ENCODE measurements around the gene ICA1. TPM values are rescaled to one million over a fixed set of nuclear protein-coding genes. Genes with fewer than 3 reads are reported as not detected.

ICA1 gene
- total RNA-seq, 1 donor from 2014 or later, result 1.2 TPM

GRCh38 chr7:8205031-8205387, 57.0 kb downstream of the ICA1 start:
- intact Hi-C loops (cut with micrococcal nuclease), result no loop called here

GRCh38 chr7:8204339-8205030, 57.5 kb downstream of the ICA1 start:
- intact Hi-C loops (cut with micrococcal nuclease), result no loop called here

DNA sequence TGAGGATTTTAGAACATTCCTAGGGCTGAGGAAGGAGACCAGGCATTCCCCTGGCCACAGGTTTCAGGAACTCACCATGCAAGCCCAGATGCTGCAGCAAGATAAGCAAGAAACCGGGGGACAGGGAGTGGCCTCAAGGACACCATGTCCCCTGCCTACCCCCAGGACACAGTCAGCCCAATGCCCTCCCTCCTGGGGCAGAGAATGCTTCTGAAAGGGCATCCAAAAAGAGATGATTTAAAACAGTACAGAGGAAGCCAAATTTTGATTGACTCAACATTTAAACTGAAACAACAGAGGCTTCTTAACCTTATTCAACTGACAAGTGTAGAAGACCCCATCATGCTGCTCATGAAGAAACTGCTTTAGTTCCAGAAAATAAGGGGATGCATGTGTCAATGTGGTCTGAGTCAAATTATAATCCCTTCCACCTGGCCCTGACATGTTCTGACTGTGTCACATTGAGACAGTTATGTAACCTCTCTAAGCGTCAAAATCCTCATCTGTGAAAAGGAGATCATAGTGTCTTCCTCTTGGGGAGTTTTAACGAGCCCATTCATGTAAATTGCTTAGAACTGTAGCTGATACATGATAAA, 60.0 kb downstream of the ICA1 start:
- intact Hi-C loops (cut with micrococcal nuclease), result no loop called here

GRCh38 chr7:8200717-8201116, 61.2 kb downstream of the ICA1 start:
- intact Hi-C loops (cut with micrococcal nuclease), result no loop called here

DNA sequence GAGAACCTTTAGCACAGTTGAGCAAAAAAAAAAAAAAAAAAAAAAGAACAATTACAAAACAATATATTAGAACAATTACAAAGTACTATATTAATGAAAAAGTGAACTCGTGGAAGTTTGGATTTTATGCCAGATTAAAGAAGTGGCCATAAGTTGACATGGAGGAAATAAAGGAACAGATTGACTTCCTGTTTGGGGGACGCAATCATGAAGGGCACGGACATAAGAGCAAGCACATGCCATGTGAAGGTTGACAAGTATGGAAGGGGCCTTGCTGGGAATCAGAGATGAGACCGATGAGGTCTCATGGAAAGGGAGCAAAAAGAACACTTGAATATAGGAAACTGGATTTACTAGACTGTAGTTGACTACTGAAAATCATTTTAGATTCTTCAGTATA, 61.7 kb downstream of the ICA1 start:
- intact Hi-C loops (cut with micrococcal nuclease), result no loop called here

DNA sequence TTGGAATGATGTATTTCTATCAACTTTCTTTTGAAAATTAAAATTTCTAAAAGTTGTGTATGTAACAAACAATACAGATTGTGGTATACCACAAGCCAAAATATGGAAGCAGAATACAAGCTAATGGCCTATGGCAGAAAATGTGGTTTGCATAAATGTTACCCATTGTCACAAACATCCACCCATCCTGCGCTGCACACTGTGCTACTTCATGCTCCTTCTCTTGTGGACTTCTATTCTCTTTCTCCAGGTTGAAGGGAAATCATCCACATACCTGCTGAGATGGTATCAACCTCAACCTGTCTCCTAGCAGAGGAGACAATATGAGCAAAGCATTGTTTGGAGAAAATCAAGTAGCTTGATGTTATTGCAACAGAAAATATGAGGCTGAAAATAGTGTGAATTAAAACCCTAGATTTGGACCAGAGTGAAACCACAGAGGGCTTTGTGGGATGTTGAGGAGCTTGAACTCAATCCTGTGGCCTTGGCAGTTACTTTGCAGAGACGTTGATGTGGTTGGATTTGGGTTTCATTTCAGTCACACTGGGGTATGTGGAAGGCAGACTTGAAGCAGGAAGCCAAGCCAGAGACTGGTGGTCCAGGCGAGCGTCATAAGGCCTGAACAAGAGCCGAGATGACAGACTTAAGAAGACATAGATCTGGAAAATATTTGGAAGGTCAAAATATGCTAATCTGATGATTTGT, 63.8 kb downstream of the ICA1 start:
- intact Hi-C loops (cut with micrococcal nuclease), result loop anchor here (1.0 to 2.0 kb wide), 2 partner anchors 22 to 229 kb away; partner anchors contain the start of gene GLCCI1

GRCh38 chr7:8192897-8193296, 69.1 kb downstream of the ICA1 start:
- intact Hi-C loops (cut with micrococcal nuclease), result no loop called here

DNA sequence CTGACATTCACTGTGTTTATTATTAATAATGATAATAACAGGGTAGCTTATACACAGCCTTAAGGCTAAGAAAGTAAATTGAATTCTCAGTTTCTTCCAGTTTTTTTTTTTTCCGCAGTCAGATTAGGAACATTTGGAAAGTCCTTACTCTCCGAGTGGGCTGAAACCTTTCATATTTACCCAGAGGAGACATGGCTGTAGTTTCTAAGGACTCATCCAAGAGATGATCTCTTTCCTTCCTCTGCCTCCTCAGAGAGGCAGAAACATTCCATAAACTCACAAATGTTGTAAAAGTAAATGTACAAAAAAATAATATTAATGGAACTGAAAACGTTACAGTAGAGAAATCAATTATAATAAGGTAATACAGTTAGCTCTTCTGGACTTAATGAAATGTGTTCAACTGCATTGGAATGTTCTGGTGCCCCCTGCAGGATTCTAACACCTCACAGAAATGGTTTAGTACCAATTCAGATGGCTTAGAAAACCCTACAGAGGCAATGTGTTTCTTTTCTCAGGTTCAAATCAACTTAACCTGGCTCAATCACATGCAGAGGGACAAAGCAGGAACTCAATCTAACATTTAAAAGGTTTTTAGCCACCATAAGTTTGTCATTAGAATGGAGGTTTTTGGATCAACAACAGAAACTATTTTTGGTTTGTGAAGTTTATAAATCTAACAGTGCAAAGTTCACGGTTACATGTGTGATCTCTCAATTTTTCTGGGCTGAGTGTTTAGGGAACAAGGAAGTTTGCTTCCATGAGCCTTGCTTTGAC, 71.7 kb downstream of the ICA1 start:
- intact Hi-C loops (cut with micrococcal nuclease), result loop anchor here (1.0 to 2.0 kb wide), 4 partner anchors 154 to 509 kb away; partner anchors contain the start of gene GLCCI1

DNA sequence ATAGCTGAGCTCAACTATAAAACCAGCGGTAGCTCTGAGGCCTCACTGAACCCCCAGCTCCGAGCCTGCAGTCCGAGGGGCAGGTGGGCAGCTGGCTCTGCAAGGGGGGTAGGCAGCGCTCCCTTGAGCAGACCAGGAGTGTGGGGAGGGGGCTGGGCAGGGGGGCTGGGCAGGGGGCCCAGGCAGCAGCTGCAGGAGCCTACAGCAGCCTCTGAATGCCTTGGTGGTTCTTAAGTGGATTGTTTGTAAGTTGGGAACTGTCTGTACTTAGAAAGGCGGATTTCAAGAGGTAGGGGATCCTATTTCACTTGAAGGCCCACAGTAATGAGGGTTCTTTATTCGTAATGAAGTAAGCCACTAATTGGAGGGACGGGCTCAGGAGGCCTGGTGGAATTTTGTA, 72.3 kb downstream of the ICA1 start:
- intact Hi-C loops (cut with micrococcal nuclease), result loop anchor here (1.0 to 2.0 kb wide), 4 partner anchors 153 to 508 kb away; partner anchors contain the start of gene GLCCI1

GRCh38 chr7:8185926-8186683, 75.9 kb downstream of the ICA1 start:
- intact Hi-C loops (cut with micrococcal nuclease), result no loop called here

DNA sequence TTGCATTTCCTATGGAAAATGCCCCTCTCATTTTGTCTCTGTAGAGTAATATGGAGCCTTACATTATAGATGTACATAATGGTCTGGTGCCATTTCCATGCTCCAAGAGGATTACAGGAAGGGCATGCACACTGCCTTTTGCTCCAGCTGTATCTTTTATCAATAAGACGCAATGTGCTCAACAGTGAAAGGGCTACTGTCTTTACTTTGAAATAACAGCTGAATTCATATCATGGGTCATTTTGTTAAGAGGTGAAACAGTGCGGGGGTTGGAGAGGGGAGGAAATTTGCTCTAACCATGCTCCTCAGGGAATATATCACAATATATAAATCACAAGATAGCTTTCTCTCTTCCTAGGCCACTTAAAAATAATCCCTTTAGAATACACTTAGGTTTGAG, 77.7 kb downstream of the ICA1 start:
- intact Hi-C loops (cut with micrococcal nuclease), result no loop called here

- intact Hi-C loops (cut with micrococcal nuclease), result no loop called here
Measured at GRCh38 chr7:8179486-8179885, 82.5 kb downstream of the ICA1 start.

GRCh38 chr7:8178353-8178752, 83.6 kb downstream of the ICA1 start:
- intact Hi-C loops (cut with micrococcal nuclease), result no loop called here

GRCh38 chr7:8177109-8177933, 84.6 kb downstream of the ICA1 start:
- intact Hi-C loops (cut with micrococcal nuclease), result loop anchor here (1.0 kb wide), 1 partner anchor 537 kb away; the partner anchor contains the start of gene UMAD1

DNA sequence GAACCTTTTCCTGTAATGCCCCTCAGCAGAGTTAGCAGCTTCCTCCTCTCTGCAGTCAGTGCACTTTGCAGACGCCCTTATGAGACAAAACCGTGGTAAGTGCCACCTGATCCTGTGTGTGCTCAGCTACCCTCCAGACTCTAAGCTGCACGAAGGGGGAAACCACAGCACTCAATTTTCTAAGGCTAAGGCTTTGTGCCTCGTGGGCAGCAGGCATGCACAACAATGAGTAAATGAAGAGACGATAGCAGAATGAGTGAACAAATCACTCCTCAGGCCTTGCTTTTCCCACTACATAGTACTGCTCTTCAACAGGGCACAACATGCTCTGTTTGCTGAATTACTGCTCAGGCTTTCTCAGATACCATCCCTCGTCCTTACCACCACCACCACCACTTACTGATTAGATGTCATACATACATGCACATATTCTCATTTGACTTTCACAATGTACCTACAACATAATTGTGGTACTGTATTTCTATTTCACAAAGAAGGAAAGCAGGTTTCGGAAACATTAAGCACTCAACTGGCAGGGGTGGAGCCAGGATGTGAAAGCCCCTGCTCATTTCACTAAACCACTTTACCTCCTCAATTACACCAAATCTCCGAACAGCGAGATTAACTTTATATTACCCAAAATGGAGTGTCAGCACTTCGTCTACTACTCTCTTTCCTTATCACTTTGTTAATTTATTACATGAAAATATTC, 85.4 kb downstream of the ICA1 start:
- intact Hi-C loops (cut with micrococcal nuclease), result loop anchor here (1.0 kb wide), 5 partner anchors 22 to 536 kb away; partner anchors contain the start of genes GLCCI1 and UMAD1

- intact Hi-C loops (cut with micrococcal nuclease), result loop anchor here (1.0 kb wide), 4 partner anchors 22 to 208 kb away; partner anchors contain the start of gene GLCCI1
Measured at GRCh38 chr7:8175929-8176369, 86.0 kb downstream of the ICA1 start.

DNA sequence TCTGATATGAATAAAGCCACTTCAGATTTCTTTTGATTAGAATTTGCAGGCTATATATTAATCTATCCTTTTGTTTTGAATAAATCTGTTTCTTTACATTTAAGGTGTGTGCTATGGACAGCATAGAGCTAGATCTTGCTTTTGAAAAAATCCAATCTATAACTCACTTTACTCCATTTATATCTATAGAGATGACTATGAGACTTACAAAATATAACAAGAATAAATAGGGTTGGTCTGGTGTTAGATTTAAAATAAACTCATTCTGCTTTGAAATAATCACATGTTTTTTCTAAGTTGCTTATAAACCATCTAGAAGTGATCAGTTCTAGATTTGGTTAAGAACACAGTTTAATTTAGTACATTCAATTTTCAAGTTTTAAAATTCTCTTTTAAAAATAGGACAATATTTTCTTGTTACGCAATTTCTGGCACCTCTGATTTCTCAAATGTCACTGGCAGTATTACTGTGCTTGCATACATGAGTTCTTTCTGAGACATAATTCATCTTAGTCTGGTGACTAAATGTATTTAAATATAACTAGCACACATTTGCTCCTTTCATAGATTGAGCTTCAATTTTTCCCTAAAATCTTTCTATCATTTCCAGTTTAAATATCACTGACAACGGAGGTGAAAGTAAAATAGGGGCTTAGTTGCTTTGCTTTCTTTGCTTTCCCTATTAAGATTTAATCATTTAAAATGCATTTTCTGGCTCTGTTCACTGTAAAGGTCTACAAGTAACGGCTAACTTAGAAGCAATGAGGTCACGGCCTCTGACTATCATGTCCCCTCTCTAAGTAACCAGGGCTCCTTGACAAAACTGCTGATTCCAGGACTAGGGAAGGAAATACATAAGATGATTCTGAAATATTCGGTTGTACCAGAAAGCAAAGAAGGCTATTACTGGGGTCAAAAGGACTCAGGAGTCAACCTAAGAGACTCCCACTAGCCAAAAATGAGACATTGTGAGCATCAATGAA, 89.3 kb downstream of the ICA1 start:
- intact Hi-C loops (cut with micrococcal nuclease), result no loop called here

GRCh38 chr7:8169171-8169570, 92.8 kb downstream of the ICA1 start:
- intact Hi-C loops (cut with micrococcal nuclease), result no loop called here
